HCT116 (cell line): ENCODE measurements around the gene MAP1LC3B2. TPM values are rescaled to one million over a fixed set of nuclear protein-coding genes. Genes with fewer than 3 reads are reported as not detected.

ENCODE experiments used
- ATAC-seq: fragments of 200-7000 bp; cut with Tn5 transposase; 2 replicates; pipeline ENCODE4 v1.9.1; 2020; ENCODE audit warnings: mild to moderate bottlenecking, moderate library complexity
- BruUV-seq: library from RNA; stranded (reverse); fragments of 400-500 nt; replicated peaks from 2 replicates; lab custom pipeline; 2021; lab: Mats Ljungman, UMichigan
- CTCF ChIA-PET: fragments of 300-600 bp; sonication (Branson Sonifier 250); formaldehyde crosslinking; loops from one replicate; lab custom pipeline; 2021; ENCODE audit warnings: antibody characterized with exemption; lab: Charles Lee
- POLR2A ChIA-PET: fragments of 300-600, 350-600 bp; sonication (Branson Sonifier 250); formaldehyde crosslinking; loops from one replicate; lab custom pipeline; 2021; ENCODE audit warnings: antibody characterized with exemption; lab: Charles Lee
- RAD21 ChIA-PET, 2 experiments: fragments of 300-600 bp; sonication (Branson Sonifier 250); formaldehyde crosslinking; loops; one replicate each; lab custom pipeline; 2023; ENCODE audit warnings: low total read pairs in 2 of 2; ENCODE audit not compliant: uncharacterized antibody in 2 of 2, unreplicated experiment in 2 of 2, low non-redundant PET in 1 of 2; lab: Charles Lee
- DNase-seq: peaks from one replicate; pipeline ENCODE4 v3.0.0-alpha.2; 2010; ENCODE audit warnings: low read depth, low spot score
- H2AFZ ChIP-seq: fragments of 200-600 bp; shearing (Covaris generic), sonication (generic); 2 replicates; pipeline ENCODE4 v1.6.1; 2017; ENCODE audit warnings: low read depth, mixed run types, mixed read lengths, antibody characterized with exemption, low read length; ENCODE audit not compliant: poor library complexity, severe bottlenecking
- H3K27ac ChIP-seq: 2 replicates; pipeline ENCODE4 v1.5.1; 2012; ENCODE audit warnings: low read depth, low read length
- H3K27me3 ChIP-seq: fragments of 200-600 bp; sonication (generic); 2 replicates; pipeline ENCODE4 v1.6.1; 2016; ENCODE audit warnings: mixed run types, low read length, mixed read lengths; ENCODE audit not compliant: insufficient read depth
- H3K36me3 ChIP-seq, 2 experiments: fragments of 200-500 bp in 1 of 2; fragments of 200-600 bp in 1 of 2; sonication (Bioruptor generic) in 1 of 2; sonication (generic) in 1 of 2; 2 replicates each; pipeline versions ENCODE4 v1.5.1 to v1.6.1; 2014 to 2016; ENCODE audit warnings: low read length in 2 of 2, inconsistent platforms in 1 of 2, mixed read lengths in 1 of 2, mixed run types in 1 of 2; ENCODE audit not compliant: insufficient read depth in 2 of 2, control insufficient read depth in 1 of 2
- H3K4me1 ChIP-seq, 2 experiments: fragments of 200-600 bp in 1 of 2; sonication (generic) in 1 of 2; 2 replicates each; pipeline versions ENCODE4 v1.5.1 to v1.6.1; 2012 to 2017; ENCODE audit warnings: low read length in 2 of 2, inconsistent platforms in 1 of 2, mild to moderate bottlenecking in 1 of 2, mixed read lengths in 1 of 2, mixed run types in 1 of 2, moderate library complexity in 1 of 2; ENCODE audit not compliant: insufficient read depth in 2 of 2, control insufficient read depth in 1 of 2
- H3K4me2 ChIP-seq: fragments of 200-600 bp; sonication (generic); 2 replicates; pipeline ENCODE4 v1.6.1; 2017; ENCODE audit warnings: mixed run types, low read length, mixed read lengths
- H3K4me3 ChIP-seq, 2 experiments: fragments of 200-600 bp in 1 of 2; sonication (generic) in 1 of 2; replicated peaks in 1 of 2; 2 replicates each; pipeline ENCODE4 v1.5.1; 2011 to 2016; ENCODE audit warnings: low read length in 2 of 2, control low read depth in 1 of 2, low read depth in 1 of 2, mild to moderate bottlenecking in 1 of 2, mixed read lengths in 1 of 2, mixed run types in 1 of 2
- H3K79me2 ChIP-seq: fragments of 200-600 bp; sonication (generic); 2 replicates; pipeline ENCODE4 v1.6.1; 2017; ENCODE audit warnings: mild to moderate bottlenecking, mixed run types, low read length, moderate library complexity, mixed read lengths; ENCODE audit not compliant: insufficient read depth
- H3K9ac ChIP-seq: fragments of 200-600 bp; sonication (generic); 2 replicates; pipeline ENCODE4 v1.6.1; 2016; ENCODE audit warnings: low read length, mixed read lengths
- H3K9me2 ChIP-seq: fragments of 200-600 bp; sonication (generic), shearing (Covaris generic); 2 replicates; pipeline ENCODE4 v1.6.1; 2017; ENCODE audit warnings: mixed run types, mild to moderate bottlenecking, moderate library complexity; ENCODE audit not compliant: insufficient read depth
- H3K9me3 ChIP-seq, 2 experiments: fragments of 200-500 bp in 1 of 2; fragments of 200-600 bp in 1 of 2; sonication (Bioruptor generic) in 1 of 2; sonication (generic) in 1 of 2; 2 replicates each; pipeline ENCODE4 v1.6.1; 2014 to 2017; ENCODE audit warnings: low read length in 2 of 2, mixed read lengths in 2 of 2, inconsistent platforms in 1 of 2, low read depth in 1 of 2, mild to moderate bottlenecking in 1 of 2, mixed run types in 1 of 2, moderate library complexity in 1 of 2; ENCODE audit not compliant: control insufficient read depth in 1 of 2, insufficient read depth in 1 of 2
- H4K20me1 ChIP-seq: fragments of 200-600 bp; sonication (generic), shearing (Covaris generic); 2 replicates; pipeline ENCODE4 v1.6.1; 2017; ENCODE audit warnings: mixed run types, mild to moderate bottlenecking, moderate library complexity; ENCODE audit not compliant: insufficient read depth
- CEBPB ChIP-seq: IDR thresholded peaks from 2 replicates; pipeline ENCODE4 v1.6.1; 2012; ENCODE audit warnings: low read depth
- CTCF ChIP-seq, 3 experiments: fragments of 200-600 bp in 1 of 3; sonication (generic) in 1 of 3; IDR thresholded peaks in 2 of 3; conservative IDR thresholded peaks in 1 of 3; 2 replicates each; pipeline ENCODE4 v1.5.1; 2012 to 2017; ENCODE audit warnings: low read depth in 2 of 3, low read length in 2 of 3, antibody characterized with exemption in 1 of 3, borderline replicate concordance in 1 of 3, control low read depth in 1 of 3, mild to moderate bottlenecking in 1 of 3, mixed read lengths in 1 of 3, mixed run types in 1 of 3, moderate library complexity in 1 of 3; ENCODE audit not compliant: insufficient read depth in 1 of 3
- EGR1 ChIP-seq: IDR thresholded peaks from 2 replicates; pipeline ENCODE4 v1.6.1; 2012; ENCODE audit warnings: low read depth
- ELF1 ChIP-seq: IDR thresholded peaks from 2 replicates; pipeline ENCODE4 v1.6.1; 2012; ENCODE audit warnings: low read depth, borderline replicate concordance
- EZH2 ChIP-seq: fragments of 200-600 bp; sonication (generic); IDR thresholded peaks from 2 replicates; pipeline ENCODE4 v1.6.1; 2017; ENCODE audit warnings: antibody characterized with exemption, mixed run types
- EZH2phosphoT487 ChIP-seq: fragments of 200-600 bp; IDR thresholded peaks from 2 replicates; pipeline ENCODE4 v1.6.1; 2018; ENCODE audit warnings: antibody characterized with exemption, borderline replicate concordance
- JUND ChIP-seq: IDR thresholded peaks from 2 replicates; pipeline ENCODE4 v1.6.1; 2012
- MAX ChIP-seq: IDR thresholded peaks from 2 replicates; pipeline ENCODE4 v1.6.1; 2012
- RAD21 ChIP-seq: IDR thresholded peaks from 2 replicates; pipeline ENCODE4 v1.6.1; 2012; ENCODE audit warnings: low read depth, mild to moderate bottlenecking
- SP1 ChIP-seq: IDR thresholded peaks from 2 replicates; pipeline ENCODE4 v1.6.1; 2012; ENCODE audit warnings: low read depth
- SRF ChIP-seq: IDR thresholded peaks from 2 replicates; pipeline ENCODE4 v1.6.1; 2012; ENCODE audit warnings: low read depth
- TCF7L2 ChIP-seq: IDR thresholded peaks from 2 replicates; pipeline ENCODE4 v1.7.0; 2011; ENCODE audit warnings: borderline replicate concordance, inconsistent platforms; ENCODE audit not compliant: insufficient read depth, insufficient read length; ENCODE audit errors: extremely low read depth
- YY1 ChIP-seq: IDR thresholded peaks from 2 replicates; pipeline ENCODE4 v1.6.1; 2011; ENCODE audit warnings: low read length, low read depth, moderate library complexity, mild to moderate bottlenecking; ENCODE audit not compliant: insufficient replicate concordance; ENCODE audit errors: extremely low read depth
- intact Hi-C: fragments of 100-400 bp; cut with micrococcal nuclease; formaldehyde crosslinking; loops from 2 replicates; pipeline ENCODE4 v1.10.0; 2022
- total RNA-seq: library from RNA; stranded (reverse); gene quantifications from one replicate; pipeline ENCODE4 v1.2.1, GENCODE V29; 2021; ENCODE audit not compliant: unreplicated experiment

The MAP1LC3B2 gene
- total RNA-seq, 1 experiment from 2014 or later, result 4.7 TPM

GRCh38 chr12:116626153-116626552, 67.0 kb downstream of the MAP1LC3B2 start:
- H3K4me3 ChIP-seq, result no peak overlapping the region
- ChIA-PET CTCF (no interaction called here), POLR2A (no interaction called here), RAD21 (no interaction called here)
- no peak overlapping the region for H3K4me2 ChIP-seq
- no peaks in the 10 kb centered on the region for H3K27me3 ChIP-seq
- no peak overlapping the region for H3K27ac ChIP-seq
- H4K20me1 ChIP-seq, result no peaks in the 10 kb centered on the region
- H3K9me3 ChIP-seq, result peaks cover 0 to 17% of the 10 kb centered on the region in 2 experiments; a peak in 1 of 4 replicates
- no peak overlapping the region for H2AFZ ChIP-seq
- no peak for ATAC-seq
- intact Hi-C loops, result no loop called here
- TF ChIP-seq SP1 (no peak), YY1 (no peak), JUND (no peak), TCF7L2 (no peak), CTCF (IDR thresholded peaks at IDR 0.05 in 2 of 3, conservative IDR thresholded peaks at IDR 0.05 in 1 of 3; ENCODE audit: borderline replicate concordance in 1 of 3, insufficient read depth in 1 of 3, low read depth in 2 of 3, low read length in 2 of 3) (no peak), EZH2 (no peak), RAD21 (no peak), CEBPB (no peak), EGR1 (no peak), SRF (no peak), MAX (no peak), ELF1 (no peak), EZH2phosphoT487 (no peak)
- H3K4me1 ChIP-seq, result peaks cover 5 to 17% of the 10 kb centered on the region in 2 experiments
- BruUV-seq, result no TSS peak
- H3K9me2 ChIP-seq, result no peaks in the 10 kb centered on the region
- H3K36me3 ChIP-seq, result no peaks in the 10 kb centered on the region
- no peak for DNase-seq
- no peak overlapping the region for H3K9ac ChIP-seq
- H3K79me2 ChIP-seq, result no peaks in the 10 kb centered on the region

Other genes with a start within 250 kb of the MAP1LC3B2 start
- gene SPRING1, start 178.7 kb downstream of the MAP1LC3B2 start, total RNA-seq, result 28.5 TPM
- 34.9 TPM for gene RNFT2, start 178.9 kb downstream of the MAP1LC3B2 start, total RNA-seq